HUES48 (cell line): ENCODE results near the gene ENOX1.
"Not testable (repeated sequence)": the region's sequence is repeated elsewhere in the genome, so short reads cannot be mapped to it uniquely, and the experiment has no call there.

Experiments
- H3K27ac ChIP-seq: one replicate; pipeline ENCODE4 v1.7.0; 2013; ENCODE audit warnings: low read depth, low read length, inconsistent platforms
- H3K27me3 ChIP-seq: 2 replicates; pipeline ENCODE4 v1.6.1; 2013; ENCODE audit warnings: mild to moderate bottlenecking, low read length; ENCODE audit not compliant: control insufficient read depth, insufficient read depth
- H3K36me3 ChIP-seq: 2 replicates; pipeline ENCODE4 v1.6.1; 2013; ENCODE audit warnings: low read length; ENCODE audit not compliant: control insufficient read depth, insufficient read depth
- H3K4me1 ChIP-seq: 2 replicates; pipeline ENCODE4 v1.6.1; 2013; ENCODE audit warnings: mild to moderate bottlenecking, low read length; ENCODE audit not compliant: control insufficient read depth, insufficient read depth
- H3K4me3 ChIP-seq: 2 replicates; pipeline ENCODE4 v1.5.1; 2013; ENCODE audit warnings: mild to moderate bottlenecking, low read depth, low read length
- H3K9ac ChIP-seq: 2 replicates; pipeline ENCODE4 v1.6.1; 2013; ENCODE audit warnings: mild to moderate bottlenecking, low read depth, low read length, moderate library complexity
- H3K9me3 ChIP-seq: 2 replicates; pipeline ENCODE4 v1.6.1; 2013; ENCODE audit warnings: low read length; ENCODE audit not compliant: control insufficient read depth, insufficient read depth

The ENOX1 gene

DNA sequence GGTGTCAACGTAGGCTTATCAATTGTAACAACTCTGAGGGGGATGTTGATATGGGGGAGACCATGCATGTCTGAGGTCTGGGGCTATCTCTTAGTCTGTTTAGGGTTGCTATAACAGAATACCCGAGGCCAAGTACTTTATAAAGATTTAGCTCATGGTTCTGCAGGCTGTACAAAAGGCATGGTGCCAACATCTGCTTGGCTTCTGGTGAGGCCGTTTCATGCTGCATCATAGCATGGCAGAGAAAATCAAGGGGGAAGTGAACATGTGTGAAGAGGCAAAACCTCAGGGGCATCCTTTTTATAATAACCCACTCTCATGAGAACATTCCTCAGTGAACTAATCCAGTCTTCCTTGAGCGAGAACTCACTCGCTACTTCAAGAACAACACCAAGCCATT, 353.8 kb downstream of the ENOX1 start:
- Histone ChIP-seq H3K27ac (no peak overlapping the region), H3K9ac (no peak overlapping the region), H3K9me3 (no peaks in the 10 kb centered on the region), H3K27me3 (no peaks in the 10 kb centered on the region), H3K4me3 (no peak overlapping the region), H3K36me3 (no peaks in the 10 kb centered on the region), H3K4me1 (peaks cover 26% of the 10 kb centered on the region)

DNA sequence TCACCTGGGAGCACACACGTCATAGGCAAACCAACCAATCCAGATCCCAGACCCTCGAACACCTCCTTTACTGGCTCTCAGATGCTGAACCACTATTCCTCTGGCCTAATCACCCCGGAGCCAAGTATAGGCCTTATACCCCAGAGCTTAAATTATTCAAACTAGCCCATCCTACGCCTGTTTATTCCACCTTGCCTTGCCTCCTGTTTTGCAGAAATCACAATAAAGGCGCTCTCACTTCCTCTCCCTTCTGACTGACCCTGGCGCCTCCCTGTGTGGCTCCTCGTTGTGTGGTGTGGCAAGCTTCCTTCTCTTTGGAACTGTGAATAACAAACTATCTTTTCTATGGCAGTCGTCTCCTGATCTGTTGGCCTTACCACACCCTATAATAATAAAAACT, 354.9 kb downstream of the ENOX1 start:
- Histone ChIP-seq H3K27ac (no peak overlapping the region), H3K9me3 (no peaks in the 10 kb centered on the region), H3K4me1 (peaks cover 26% of the 10 kb centered on the region), H3K27me3 (no peaks in the 10 kb centered on the region), H3K9ac (no peak overlapping the region), H3K36me3 (no peaks in the 10 kb centered on the region), H3K4me3 (no peak overlapping the region)

GRCh38 chr13:43431290-43431716, 355.5 kb downstream of the ENOX1 start:
- Histone ChIP-seq H3K4me3 (no peak overlapping the region), H3K9ac (no peak overlapping the region), H3K36me3 (no peaks in the 10 kb centered on the region)

GRCh38 chr13:43428545-43429296, 358.1 kb downstream of the ENOX1 start:
- Histone ChIP-seq H3K9me3 (no peaks in the 10 kb centered on the region), H3K27ac (no peak overlapping the region), H3K9ac (no peak overlapping the region), H3K36me3 (no peaks in the 10 kb centered on the region), H3K4me1 (peaks cover 46% of the 10 kb centered on the region), H3K27me3 (no peaks in the 10 kb centered on the region), H3K4me3 (no peak overlapping the region)

More at GRCh38 chr13:43431290-43431716, 355.5 kb downstream of the ENOX1 start:
- H3K27me3 ChIP-seq, result no peaks in the 10 kb centered on the region
- peaks cover 26% of the 10 kb centered on the region for H3K4me1 ChIP-seq
- no peaks in the 10 kb centered on the region for H3K9me3 ChIP-seq
- H3K27ac ChIP-seq, result no peak overlapping the region

DNA sequence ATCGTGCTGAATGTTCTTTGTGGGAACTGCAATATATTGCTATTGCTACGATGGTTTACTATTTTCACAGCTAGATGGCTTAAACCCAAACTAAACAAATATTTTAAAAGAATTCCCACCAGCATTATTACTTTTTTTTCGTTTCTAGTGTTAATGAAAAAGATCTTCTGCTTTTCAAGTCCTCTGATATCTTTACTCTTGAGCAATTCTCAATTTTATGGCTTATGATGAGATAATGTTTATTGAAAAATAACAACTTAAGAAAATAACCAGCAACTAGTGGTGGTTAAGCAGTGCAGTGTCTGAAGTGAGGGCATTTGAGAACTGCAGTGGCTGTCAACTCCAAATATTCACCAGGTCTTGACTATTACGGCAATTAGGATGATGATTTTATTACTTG, 360.4 kb downstream of the ENOX1 start:
- Histone ChIP-seq H3K4me1 (peaks cover 46% of the 10 kb centered on the region), H3K36me3 (no peaks in the 10 kb centered on the region), H3K9me3 (no peaks in the 10 kb centered on the region), H3K27ac (no peak overlapping the region), H3K9ac (no peak overlapping the region), H3K27me3 (no peaks in the 10 kb centered on the region), H3K4me3 (no peak overlapping the region)

DNA sequence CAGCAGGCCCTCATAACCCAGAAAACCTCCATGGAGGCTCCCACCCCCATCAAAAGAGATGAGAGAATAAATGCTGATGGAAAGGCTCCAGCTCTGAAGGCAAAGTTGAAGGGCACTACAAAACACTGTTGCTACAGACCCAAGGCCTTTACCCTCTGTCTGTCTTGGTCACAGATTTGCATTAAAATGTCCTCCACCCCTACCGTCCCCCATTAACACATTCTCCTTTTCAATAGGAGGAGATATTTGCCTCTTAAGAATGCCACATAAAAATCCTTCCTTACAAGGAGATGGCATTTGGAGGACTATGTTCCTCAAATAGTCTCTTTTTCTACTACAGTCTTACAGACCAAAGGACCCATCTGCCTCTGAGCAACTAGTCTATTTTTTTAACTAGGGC, 361.5 kb downstream of the ENOX1 start:
- no peaks in the 10 kb centered on the region for H3K9me3 ChIP-seq
- no peaks in the 10 kb centered on the region for H3K27me3 ChIP-seq
- no peak overlapping the region for H3K4me3 ChIP-seq
- H3K9ac ChIP-seq, result no peak overlapping the region
- peaks cover 37% of the 10 kb centered on the region for H3K4me1 ChIP-seq
- H3K27ac ChIP-seq, result peak overlapping the region; percentile 51
- no peaks in the 10 kb centered on the region for H3K36me3 ChIP-seq

GRCh38 chr13:43424412-43424811, 362.4 kb downstream of the ENOX1 start:
- Histone ChIP-seq H3K27me3 (no peaks in the 10 kb centered on the region), H3K4me1 (peaks cover 30% of the 10 kb centered on the region), H3K4me3 (no peak overlapping the region), H3K9me3 (no peaks in the 10 kb centered on the region), H3K9ac (no peak overlapping the region), H3K36me3 (no peaks in the 10 kb centered on the region), H3K27ac (no peak overlapping the region)

- no peak overlapping the region for H3K27ac ChIP-seq
- peaks cover 20% of the 10 kb centered on the region for H3K4me1 ChIP-seq
- no peaks in the 10 kb centered on the region for H3K27me3 ChIP-seq
- H3K36me3 ChIP-seq, result no peaks in the 10 kb centered on the region
- no peaks in the 10 kb centered on the region; the same call in 1 of the 2 replicates for H3K9me3 ChIP-seq
- no peak overlapping the region for H3K4me3 ChIP-seq
- no peak overlapping the region for H3K9ac ChIP-seq
Observed at GRCh38 chr13:43422116-43422515, 364.7 kb downstream of the ENOX1 start.

GRCh38 chr13:43416842-43417241, 369.9 kb downstream of the ENOX1 start:
- not testable (repeated sequence) for H3K9ac ChIP-seq, H3K27me3 ChIP-seq, H3K27ac ChIP-seq, H3K4me1 ChIP-seq, H3K4me3 ChIP-seq, H3K9me3 ChIP-seq, H3K36me3 ChIP-seq

- not testable (repeated sequence) for H3K27me3 ChIP-seq, H3K9me3 ChIP-seq, H3K9ac ChIP-seq, H3K36me3 ChIP-seq, H3K4me3 ChIP-seq, H3K27ac ChIP-seq, H3K4me1 ChIP-seq
Observed at GRCh38 chr13:43416408-43416807, 370.4 kb downstream of the ENOX1 start.

DNA sequence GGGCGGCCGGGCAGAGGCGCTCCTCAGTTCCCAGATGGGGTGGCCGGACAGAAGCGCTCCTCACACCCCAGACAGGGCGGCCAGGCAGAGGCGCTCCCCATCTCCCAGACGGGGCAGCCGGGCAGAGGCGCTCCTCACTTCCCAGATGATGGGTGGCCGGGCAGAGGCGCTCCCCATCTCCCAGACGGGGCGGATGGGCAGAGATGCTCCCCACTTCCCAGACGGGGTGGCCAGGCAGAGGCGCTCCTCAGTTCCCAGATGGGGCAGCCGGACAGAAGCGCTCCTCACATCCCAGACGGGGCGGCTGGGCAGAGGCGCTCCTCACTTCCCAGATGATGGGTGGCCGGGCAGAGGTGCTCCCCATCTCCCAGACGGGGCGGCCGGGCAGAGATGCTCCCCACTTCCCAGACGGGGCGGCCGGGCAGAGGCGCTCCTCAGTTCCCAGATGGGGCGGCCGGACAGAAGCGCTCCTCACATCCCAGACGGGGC, 370.8 kb downstream of the ENOX1 start:
- H3K4me3 ChIP-seq, H3K9ac ChIP-seq: not testable (repeated sequence)

More for the DNA sequence above, 370.8 kb downstream of the ENOX1 start:
- not testable (repeated sequence) for H3K9me3 ChIP-seq, H3K4me1 ChIP-seq, H3K27me3 ChIP-seq, H3K36me3 ChIP-seq, H3K27ac ChIP-seq
